GM12865 (cell line): Measurements from ENCODE around the gene LCN12.
"Not testable (repeated sequence)": the region's sequence is repeated elsewhere in the genome, so short reads cannot be mapped to it uniquely, and the experiment has no call there.

ENCODE experiments used
- DNase-seq: peaks from one replicate; pipeline ENCODE4 v3.0.0; 2010; ENCODE audit warnings: low read depth
- H3K4me3 ChIP-seq: 2 replicates; pipeline ENCODE4 v1.5.1; 2011; ENCODE audit warnings: mild to moderate bottlenecking, low read depth, low read length, control low read depth
- TF ChIP-seq, protein P1 (sequence below): IDR thresholded peaks from 2 replicates; pipeline ENCODE4 v1.5.1; 2011; ENCODE audit warnings: low read length, control low read depth, low read depth, inconsistent platforms; ENCODE audit not compliant: insufficient read depth; ENCODE audit errors: missing control alignments

LCN12 gene

DNA sequence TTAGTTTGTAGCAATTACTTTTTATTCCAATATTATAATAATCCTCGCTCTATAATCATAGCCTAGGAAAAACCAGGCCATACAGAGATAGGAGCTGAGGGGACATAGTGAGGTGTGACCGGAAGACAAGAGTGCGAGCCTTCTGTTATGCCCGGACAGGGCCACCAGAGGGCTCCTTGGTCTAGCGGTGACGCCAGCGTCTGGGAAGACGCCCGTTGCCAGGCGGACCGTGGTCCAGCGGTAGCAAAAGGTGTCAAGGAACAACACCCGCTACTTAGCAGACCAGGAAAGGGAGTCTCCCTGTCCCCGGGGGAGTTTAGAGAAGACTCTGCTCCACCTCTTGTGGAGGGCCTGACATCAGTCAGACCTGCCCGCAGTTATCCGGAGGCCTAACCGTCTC, 52.2 kb downstream of the LCN12 start:
- TF ChIP-seq, protein P1, sequence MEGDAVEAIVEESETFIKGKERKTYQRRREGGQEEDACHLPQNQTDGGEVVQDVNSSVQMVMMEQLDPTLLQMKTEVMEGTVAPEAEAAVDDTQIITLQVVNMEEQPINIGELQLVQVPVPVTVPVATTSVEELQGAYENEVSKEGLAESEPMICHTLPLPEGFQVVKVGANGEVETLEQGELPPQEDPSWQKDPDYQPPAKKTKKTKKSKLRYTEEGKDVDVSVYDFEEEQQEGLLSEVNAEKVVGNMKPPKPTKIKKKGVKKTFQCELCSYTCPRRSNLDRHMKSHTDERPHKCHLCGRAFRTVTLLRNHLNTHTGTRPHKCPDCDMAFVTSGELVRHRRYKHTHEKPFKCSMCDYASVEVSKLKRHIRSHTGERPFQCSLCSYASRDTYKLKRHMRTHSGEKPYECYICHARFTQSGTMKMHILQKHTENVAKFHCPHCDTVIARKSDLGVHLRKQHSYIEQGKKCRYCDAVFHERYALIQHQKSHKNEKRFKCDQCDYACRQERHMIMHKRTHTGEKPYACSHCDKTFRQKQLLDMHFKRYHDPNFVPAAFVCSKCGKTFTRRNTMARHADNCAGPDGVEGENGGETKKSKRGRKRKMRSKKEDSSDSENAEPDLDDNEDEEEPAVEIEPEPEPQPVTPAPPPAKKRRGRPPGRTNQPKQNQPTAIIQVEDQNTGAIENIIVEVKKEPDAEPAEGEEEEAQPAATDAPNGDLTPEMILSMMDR, result peak; percentile 24
- H3K4me3 ChIP-seq, DNase-seq: not testable (repeated sequence)
